ENCODE data around the gene METTL22.

Gene METTL22

GRCh38 chr16:8621572-8622314 is at the start of gene METTL22:
METTL22 (plus strand) TSS chr16:8621698; CDS start chr16:8625666, 3,968 bp downstream.
- DNase-seq (ENCODE audit: low read depth): peak; percentile 62
- TF ChIP-seq CTCF (IDR thresholded peaks at IDR 0.05; ENCODE audit: low read depth, low read length, missing control alignments): no peak
- in situ Hi-C loops (cut with HindIII; ENCODE audit: low sequenced_read_pairs): no loop called here
- H3K4me3 ChIP-seq (ENCODE audit: low read depth, low read length): peak within 1 kb of the TSS; percentile 100

GRCh38 chr16:8572063-8572918 is 49.2 kb upstream of the METTL22 start:
- TF ChIP-seq CTCF (IDR thresholded peaks at IDR 0.05; ENCODE audit: low read depth, low read length, missing control alignments): no peak
- in situ Hi-C loops (cut with HindIII; ENCODE audit: low sequenced_read_pairs): no loop called here
- no peak for DNase-seq (ENCODE audit: low read depth)
- H3K4me3 ChIP-seq (ENCODE audit: low read depth, low read length): no peak overlapping the region

- in situ Hi-C loops (cut with HindIII; ENCODE audit: low sequenced_read_pairs): no loop called here
- peak; percentile 61 for TF ChIP-seq CTCF (IDR thresholded peaks at IDR 0.05; ENCODE audit: low read depth, low read length, missing control alignments)
- peak; percentile 27 for DNase-seq (ENCODE audit: low read depth)
- no peak overlapping the region for H3K4me3 ChIP-seq (ENCODE audit: low read depth, low read length)
These were observed 48.4 kb upstream of the METTL22 start for GRCh38 chr16:8572919-8573724.

GRCh38 chr16:8575399-8575798 is 46.1 kb upstream of the METTL22 start:
- H3K4me3 ChIP-seq (ENCODE audit: low read depth, low read length): no peak overlapping the region
- no peak for DNase-seq (ENCODE audit: low read depth)
- no peak for TF ChIP-seq CTCF (IDR thresholded peaks at IDR 0.05; ENCODE audit: low read depth, low read length, missing control alignments)
- in situ Hi-C loops (cut with HindIII; ENCODE audit: low sequenced_read_pairs): no loop called here

- no peak for TF ChIP-seq CTCF (IDR thresholded peaks at IDR 0.05; ENCODE audit: low read depth, low read length, missing control alignments)
These were observed 45.1 kb upstream of the METTL22 start for GRCh38 chr16:8576141-8577004.

More at GRCh38 chr16:8576141-8577004, 45.1 kb upstream of the METTL22 start:
- DNase-seq (ENCODE audit: low read depth): no peak
- H3K4me3 ChIP-seq (ENCODE audit: low read depth, low read length): no peak overlapping the region
- in situ Hi-C loops (cut with HindIII; ENCODE audit: low sequenced_read_pairs): no loop called here

Data from astrocyte of the cerebellum (primary cell).